Measurements from ENCODE around the gene CELA2A.
"Not testable (repeated sequence)": the region's sequence is repeated elsewhere in the genome, so short reads cannot be mapped to it uniquely, and the experiment has no call there.

CELA2A gene

GRCh38 chr1:15433471-15433870 lies 23.1 kb upstream of the CELA2A start:
- no peak overlapping the region for H3K27ac ChIP-seq (ENCODE audit: poor library complexity, severe bottlenecking)
- peaks cover 14% of the 10 kb centered on the region for H3K36me3 ChIP-seq (ENCODE audit: low read depth)
- ATAC-seq (ENCODE audit: low read depth) = no peak

GRCh38 chr1:15434739-15435138 lies 21.8 kb upstream of the CELA2A start:
- H3K4me1 ChIP-seq (ENCODE audit: insufficient read depth, poor library complexity, severe bottlenecking); H3K27ac ChIP-seq (ENCODE audit: poor library complexity, severe bottlenecking); ATAC-seq (ENCODE audit: low read depth); H3K4me3 ChIP-seq (ENCODE audit: severe bottlenecking); H3K9me3 ChIP-seq (ENCODE audit: severe bottlenecking); H3K27me3 ChIP-seq (ENCODE audit: insufficient read depth, poor library complexity, severe bottlenecking); DNase-seq (ENCODE audit: low spot score): not testable (repeated sequence)
- H3K36me3 ChIP-seq (ENCODE audit: low read depth) = peaks cover 10% of the 10 kb centered on the region

More at GRCh38 chr1:15433471-15433870, 23.1 kb upstream of the CELA2A start:
- TF ChIP-seq CTCF (IDR thresholded peaks at IDR 0.05; ENCODE audit: poor library complexity, severe bottlenecking) = no peak
- no peaks in the 10 kb centered on the region for H3K9me3 ChIP-seq (ENCODE audit: severe bottlenecking)
- no peak overlapping the region for H3K4me3 ChIP-seq (ENCODE audit: severe bottlenecking)
- H3K27me3 ChIP-seq (ENCODE audit: insufficient read depth, poor library complexity, severe bottlenecking) = no peaks in the 10 kb centered on the region
- H3K4me1 ChIP-seq (ENCODE audit: insufficient read depth, poor library complexity, severe bottlenecking) = peaks cover 8% of the 10 kb centered on the region
- DNase-seq (ENCODE audit: low spot score) = no peak

DNA sequence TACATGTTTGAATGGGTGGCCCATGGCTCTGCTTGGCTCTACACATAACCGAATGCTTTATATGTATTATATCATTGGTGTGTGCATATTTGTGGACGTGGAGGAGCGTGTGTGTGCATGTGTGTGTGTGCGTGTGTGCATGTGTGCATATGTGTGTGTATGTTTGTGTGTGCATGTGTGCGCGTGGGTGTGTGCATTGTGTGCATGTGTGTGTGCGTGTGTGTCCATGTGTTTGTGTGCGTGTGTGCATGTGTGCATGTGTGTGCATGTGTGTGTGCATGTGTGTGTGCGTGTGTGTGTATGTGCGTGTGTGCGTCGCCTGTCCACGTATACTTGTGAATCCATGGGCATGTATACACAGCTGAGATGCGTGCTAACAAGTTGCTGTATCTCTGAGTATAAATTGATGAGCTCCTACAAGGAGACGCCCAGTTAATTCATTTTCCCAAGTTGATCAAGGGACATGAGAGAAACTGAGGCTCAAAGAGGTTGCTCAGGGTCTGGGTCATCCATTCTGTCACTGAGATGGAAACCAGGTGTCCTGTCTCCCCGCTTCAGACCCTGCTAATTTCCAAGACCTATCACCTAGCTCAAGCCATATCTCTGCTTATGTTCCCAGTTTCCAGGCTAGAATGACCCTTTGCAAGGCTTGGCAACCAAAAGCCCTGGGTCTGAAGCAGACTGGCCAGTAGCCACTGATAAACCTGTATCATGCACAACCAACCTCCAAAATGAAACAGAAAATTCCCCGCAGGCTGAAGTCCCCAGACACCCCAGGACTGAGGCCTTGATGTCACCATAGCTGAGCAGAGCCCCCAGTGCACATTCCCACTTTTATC lies 21.1 kb upstream of the CELA2A start:
- no peak for ATAC-seq (ENCODE audit: low read depth)
- no peaks in the 10 kb centered on the region for H3K4me1 ChIP-seq (ENCODE audit: insufficient read depth, poor library complexity, severe bottlenecking)
- H3K27me3 ChIP-seq (ENCODE audit: insufficient read depth, poor library complexity, severe bottlenecking) = no peaks in the 10 kb centered on the region
- no peak for DNase-seq (ENCODE audit: low spot score)
- no peak for TF ChIP-seq CTCF (IDR thresholded peaks at IDR 0.05; ENCODE audit: poor library complexity, severe bottlenecking)
- no peak overlapping the region for H3K27ac ChIP-seq (ENCODE audit: poor library complexity, severe bottlenecking)
- peaks cover 7% of the 10 kb centered on the region for H3K36me3 ChIP-seq (ENCODE audit: low read depth)
- H3K4me3 ChIP-seq (ENCODE audit: severe bottlenecking) = no peak overlapping the region
- H3K9me3 ChIP-seq (ENCODE audit: severe bottlenecking) = no peaks in the 10 kb centered on the region

- no peaks in the 10 kb centered on the region for H3K27me3 ChIP-seq (ENCODE audit: insufficient read depth, poor library complexity, severe bottlenecking)
- H3K36me3 ChIP-seq (ENCODE audit: low read depth) = no peaks in the 10 kb centered on the region
- no peak overlapping the region for H3K4me3 ChIP-seq (ENCODE audit: severe bottlenecking)
- DNase-seq (ENCODE audit: low spot score) (no peak), ATAC-seq (ENCODE audit: low read depth) (no peak)
- no peak overlapping the region for H3K27ac ChIP-seq (ENCODE audit: poor library complexity, severe bottlenecking)
- no peaks in the 10 kb centered on the region for H3K9me3 ChIP-seq (ENCODE audit: severe bottlenecking)
- TF ChIP-seq CTCF (IDR thresholded peaks at IDR 0.05; ENCODE audit: poor library complexity, severe bottlenecking) = no peak
- no peaks in the 10 kb centered on the region for H3K4me1 ChIP-seq (ENCODE audit: insufficient read depth, poor library complexity, severe bottlenecking)
Observed at GRCh38 chr1:15436881-15437442, 19.6 kb upstream of the CELA2A start.

DNA sequence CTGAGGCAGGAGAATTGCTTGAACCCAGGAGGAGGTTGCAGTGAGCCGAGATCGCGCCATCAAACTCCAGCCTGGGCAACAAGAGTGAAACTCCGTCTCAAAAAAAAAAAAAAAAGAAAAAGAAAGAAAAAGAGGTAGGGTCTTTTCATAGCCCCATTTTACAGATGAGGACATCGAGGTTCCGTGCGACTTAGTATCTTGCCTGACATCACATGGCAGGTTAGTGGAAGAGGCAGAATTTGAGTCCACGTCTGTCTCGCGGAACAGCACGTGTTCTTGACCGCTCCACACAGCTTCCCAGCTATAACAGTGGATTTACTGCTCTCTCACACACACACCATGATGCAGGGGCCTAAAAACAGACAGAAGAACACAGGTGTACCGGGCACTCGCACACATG lies 17.2 kb upstream of the CELA2A start:
- Histone ChIP-seq H3K27me3 (ENCODE audit: insufficient read depth, poor library complexity, severe bottlenecking) (no peaks in the 10 kb centered on the region), H3K4me1 (ENCODE audit: insufficient read depth, poor library complexity, severe bottlenecking) (no peaks in the 10 kb centered on the region), H3K27ac (ENCODE audit: poor library complexity, severe bottlenecking) (no peak overlapping the region), H3K4me3 (ENCODE audit: severe bottlenecking) (no peak overlapping the region), H3K36me3 (ENCODE audit: low read depth) (no peaks in the 10 kb centered on the region), H3K9me3 (ENCODE audit: severe bottlenecking) (no peaks in the 10 kb centered on the region)
- ATAC-seq (ENCODE audit: low read depth) (no peak), DNase-seq (ENCODE audit: low spot score) (no peak)
- TF ChIP-seq CTCF (IDR thresholded peaks at IDR 0.05; ENCODE audit: poor library complexity, severe bottlenecking) = no peak

Data from RWPE2 (cell line).